ENCODE results near the gene CXCR1.
"Not testable (repeated sequence)": the region's sequence is repeated elsewhere in the genome, so short reads cannot be mapped to it uniquely, and the experiment has no call there.

CXCR1 gene

GRCh38 chr2:218172845-218173244 lies 6.1 kb upstream of the CXCR1 start:
- no peak for ATAC-seq
- Mint-ChIP-seq H3K27me3 (no peaks in the 10 kb centered on the region), H3K9me3 (no peaks in the 10 kb centered on the region), H3K4me1 (peaks cover 8% of the 10 kb centered on the region), H3K27ac (no peak overlapping the region), H3K4me3 (no peak overlapping the region)
- no peak for DNase-seq

GRCh38 chr2:218171744-218172143 lies 5.0 kb upstream of the CXCR1 start:
- not testable (repeated sequence) for ATAC-seq, DNase-seq, H3K9me3 Mint-ChIP-seq, H3K27ac Mint-ChIP-seq, H3K4me3 Mint-ChIP-seq, H3K27me3 Mint-ChIP-seq
- peaks cover 19% of the 10 kb centered on the region for H3K4me1 Mint-ChIP-seq

GRCh38 chr2:218169757-218170546 lies 3.2 kb upstream of the CXCR1 start:
- Mint-ChIP-seq H3K4me1 (peaks cover 22% of the 10 kb centered on the region), H3K27ac (no peak overlapping the region)
- no peak for ATAC-seq

GRCh38 chr2:218168635-218169462 lies 2.1 kb upstream of the CXCR1 start:
- Mint-ChIP-seq H3K27ac (no peak overlapping the region), H3K27me3 (no peaks in the 10 kb centered on the region), H3K9me3 (no peaks in the 10 kb centered on the region), H3K4me3 (no peak overlapping the region), H3K4me1 (peaks cover 22% of the 10 kb centered on the region)
- DNase-seq (peak; percentile 68 to 72), ATAC-seq (peak; percentile 79)

More at GRCh38 chr2:218169757-218170546, 3.2 kb upstream of the CXCR1 start:
- DNase-seq = no peak
- no peak overlapping the region for H3K4me3 Mint-ChIP-seq
- no peaks in the 10 kb centered on the region for H3K9me3 Mint-ChIP-seq
- no peaks in the 10 kb centered on the region for H3K27me3 Mint-ChIP-seq

- no peak overlapping the region for H3K4me3 Mint-ChIP-seq
- no peak for DNase-seq
- H3K4me1 Mint-ChIP-seq = peaks cover 22% of the 10 kb centered on the region
- H3K9me3 Mint-ChIP-seq = no peaks in the 10 kb centered on the region
- H3K27me3 Mint-ChIP-seq = no peaks in the 10 kb centered on the region
- no peak overlapping the region for H3K27ac Mint-ChIP-seq
- no peak for ATAC-seq
These were observed 1.3 kb upstream of the CXCR1 start for GRCh38 chr2:218168016-218168415.

GRCh38 chr2:218162814-218163213 lies 3.9 kb downstream of the CXCR1 start:
- no peak for ATAC-seq
- Mint-ChIP-seq H3K9me3 (no peaks in the 10 kb centered on the region), H3K4me1 (peaks cover 14% of the 10 kb centered on the region), H3K27me3 (peaks cover 8% of the 10 kb centered on the region), H3K4me3 (no peak overlapping the region), H3K27ac (no peak overlapping the region)
- no peak for DNase-seq

- ATAC-seq (no peak), DNase-seq (no peak)
- Mint-ChIP-seq H3K27me3 (peaks cover 8% of the 10 kb centered on the region), H3K4me3 (no peak overlapping the region), H3K4me1 (peaks cover 3% of the 10 kb centered on the region), H3K9me3 (no peaks in the 10 kb centered on the region), H3K27ac (no peak overlapping the region)
These were observed 5.1 kb downstream of the CXCR1 start for GRCh38 chr2:218161644-218162043.

- peaks cover 8% of the 10 kb centered on the region for H3K27me3 Mint-ChIP-seq
- no peak overlapping the region for H3K4me3 Mint-ChIP-seq
- no peak for ATAC-seq
- H3K9me3 Mint-ChIP-seq = no peaks in the 10 kb centered on the region
- H3K27ac Mint-ChIP-seq = no peak overlapping the region
- peaks cover 7% of the 10 kb centered on the region for H3K4me1 Mint-ChIP-seq
- DNase-seq = no peak
These were observed 10.7 kb downstream of the CXCR1 start for GRCh38 chr2:218155953-218156479.

- peaks cover 9% of the 10 kb centered on the region for H3K27me3 Mint-ChIP-seq
- ATAC-seq = no peak
- H3K4me3 Mint-ChIP-seq = no peak overlapping the region
- H3K9me3 Mint-ChIP-seq = no peaks in the 10 kb centered on the region
- no peak for DNase-seq
- peaks cover 7% of the 10 kb centered on the region for H3K4me1 Mint-ChIP-seq
- no peak overlapping the region for H3K27ac Mint-ChIP-seq
These were observed 14.0 kb downstream of the CXCR1 start for GRCh38 chr2:218152777-218153176.

- no peak for ATAC-seq
- peaks cover 9% of the 10 kb centered on the region for H3K27me3 Mint-ChIP-seq
- H3K27ac Mint-ChIP-seq = no peak overlapping the region
- H3K4me1 Mint-ChIP-seq = peaks cover 7% of the 10 kb centered on the region
- H3K4me3 Mint-ChIP-seq = no peak overlapping the region
- H3K9me3 Mint-ChIP-seq = no peaks in the 10 kb centered on the region
- no peak for DNase-seq
These were observed 14.6 kb downstream of the CXCR1 start for GRCh38 chr2:218152172-218152571.

GRCh38 chr2:218149848-218150440 lies 16.8 kb downstream of the CXCR1 start:
- DNase-seq (no peak), ATAC-seq (no peak)
- Mint-ChIP-seq H3K4me1 (peaks cover 7% of the 10 kb centered on the region), H3K27me3 (peaks cover 9% of the 10 kb centered on the region), H3K4me3 (no peak overlapping the region), H3K27ac (no peak overlapping the region), H3K9me3 (peaks cover 0 to 10% of the 10 kb centered on the region in 2 donors)

GRCh38 chr2:218149098-218149497 lies 17.7 kb downstream of the CXCR1 start:
- H3K4me1 Mint-ChIP-seq = peaks cover 7% of the 10 kb centered on the region
- no peak overlapping the region for H3K4me3 Mint-ChIP-seq
- ATAC-seq (no peak), DNase-seq (no peak)
- peaks cover 9% of the 10 kb centered on the region for H3K27me3 Mint-ChIP-seq
- H3K9me3 Mint-ChIP-seq = peaks cover 0 to 14% of the 10 kb centered on the region in 2 donors
- no peak overlapping the region for H3K27ac Mint-ChIP-seq

GRCh38 chr2:218146056-218146455 lies 20.7 kb downstream of the CXCR1 start:
- no peak overlapping the region for H3K4me3 Mint-ChIP-seq
- H3K4me1 Mint-ChIP-seq = no peaks in the 10 kb centered on the region
- H3K27ac Mint-ChIP-seq = no peak overlapping the region
- peaks cover 0 to 14% of the 10 kb centered on the region in 2 donors for H3K9me3 Mint-ChIP-seq
- H3K27me3 Mint-ChIP-seq = peaks cover 9% of the 10 kb centered on the region
- ATAC-seq (no peak), DNase-seq (no peak)

GRCh38 chr2:218145124-218145523 lies 21.6 kb downstream of the CXCR1 start:
- ATAC-seq (no peak), DNase-seq (no peak)
- H3K27ac Mint-ChIP-seq = no peak overlapping the region
- no peak overlapping the region for H3K4me3 Mint-ChIP-seq
- peaks cover 0 to 14% of the 10 kb centered on the region in 2 donors for H3K9me3 Mint-ChIP-seq
- peaks cover 9% of the 10 kb centered on the region for H3K27me3 Mint-ChIP-seq
- no peaks in the 10 kb centered on the region for H3K4me1 Mint-ChIP-seq

GRCh38 chr2:218138047-218138446 lies 28.7 kb downstream of the CXCR1 start:
- no peak for DNase-seq
- H3K27me3 Mint-ChIP-seq = peaks cover 50% of the 10 kb centered on the region
- ATAC-seq = no peak
- no peak overlapping the region for H3K27ac Mint-ChIP-seq
- H3K9me3 Mint-ChIP-seq = no peaks in the 10 kb centered on the region
- no peak overlapping the region for H3K4me3 Mint-ChIP-seq
- no peaks in the 10 kb centered on the region for H3K4me1 Mint-ChIP-seq

- no peaks in the 10 kb centered on the region for H3K4me1 Mint-ChIP-seq
- DNase-seq (no peak), ATAC-seq (no peak)
- H3K27ac Mint-ChIP-seq = no peak overlapping the region
- H3K4me3 Mint-ChIP-seq = no peak overlapping the region
- no peaks in the 10 kb centered on the region for H3K9me3 Mint-ChIP-seq
- H3K27me3 Mint-ChIP-seq = peaks cover 50% of the 10 kb centered on the region
These were observed 29.2 kb downstream of the CXCR1 start for GRCh38 chr2:218137514-218137913.
